GM19351 (cell line): Measurements from ENCODE around the gene ALG9.

Source experiments
- ATAC-seq: cut with Tn5 transposase; IDR thresholded peaks from one replicate; pipeline ENCODE4 v1.9.1; 2021; ENCODE audit warnings: mild to moderate bottlenecking, moderate library complexity; ENCODE audit not compliant: unreplicated experiment

ALG9 gene

GRCh38 chr11:111736621-111737443 is 134.5 kb downstream of the ALG9 start:
- ATAC-seq: no peak
